ENCODE measurements around the gene PLEKHM2. TPM values are rescaled to one million over a fixed set of nuclear protein-coding genes. Genes with fewer than 3 reads are reported as not detected.

PLEKHM2 gene
- total RNA-seq, 2 experiments from 2014 or later: 48.2 to 50.1 TPM

GRCh38 chr1:15735304-15736037 is 51.4 kb downstream of the PLEKHM2 start:
- POLR2A ChIA-PET: no interaction called here
- DNase-seq (no peak), ATAC-seq (no peak)
- Mint-ChIP-seq H3K9me3 (ENCODE audit: low read depth) (no peaks in the 10 kb centered on the region), H3K36me3 (ENCODE audit: low read depth) (no peaks in the 10 kb centered on the region), H3K27ac (no peak overlapping the region), H3K4me3 (no peak overlapping the region), H3K4me1 (no peaks in the 10 kb centered on the region), H3K27me3 (no peaks in the 10 kb centered on the region)
- intact Hi-C loops (cut with DNase I, micrococcal nuclease): no loop called here
- CTCF ChIA-PET: interaction anchor here (0.5 kb wide), 1 partner anchor 526 kb away, joined by 3 read pairs; no protein-coding TSS in a partner anchor

GRCh38 chr1:15736038-15736891 is 52.1 kb downstream of the PLEKHM2 start, which contains the start of gene SLC25A34:
Gene SLC25A34, plus strand, starts transcription at chr1:15736258. Its CDS starts 228 bp downstream, at chr1:15736486.
- ATAC-seq (peak; percentile 12), DNase-seq (no peak)
- POLR2A ChIA-PET: no interaction called here
- no peaks in the 10 kb centered on the region for H3K27me3 Mint-ChIP-seq
- H3K4me1 Mint-ChIP-seq: peaks cover under 1% of the 10 kb centered on the region
- CTCF ChIA-PET: interaction anchor here (0.5 kb wide), 1 partner anchor 525 kb away, joined by 3 read pairs; no protein-coding TSS in a partner anchor
- no peaks in the 10 kb centered on the region for H3K36me3 Mint-ChIP-seq (ENCODE audit: low read depth)
- intact Hi-C loops (cut with DNase I, micrococcal nuclease): no loop called here
- H3K9me3 Mint-ChIP-seq (ENCODE audit: low read depth): no peaks in the 10 kb centered on the region
- H3K4me3 Mint-ChIP-seq: no peak within 1 kb of the TSS
- no peak within 1 kb of the TSS for H3K27ac Mint-ChIP-seq

- no peaks in the 10 kb centered on the region for H3K27me3 Mint-ChIP-seq
- intact Hi-C loops (cut with DNase I, micrococcal nuclease): no loop called here
- no peak for ATAC-seq
- no peaks in the 10 kb centered on the region for H3K9me3 Mint-ChIP-seq (ENCODE audit: low read depth)
- ChIA-PET POLR2A (interaction anchor here (0.5 kb wide), 1 partner anchor 168 kb away, joined by 5 read pairs; no protein-coding TSS in a partner anchor), CTCF (interaction anchor here (0.7 to 1.1 kb wide), 2 partner anchors 58 to 166 kb away, joined by 3 to 6 read pairs; no protein-coding TSS in a partner anchor)
- no peak for DNase-seq
- H3K36me3 Mint-ChIP-seq (ENCODE audit: low read depth): no peaks in the 10 kb centered on the region
- H3K4me1 Mint-ChIP-seq: peaks cover 5% of the 10 kb centered on the region
- H3K4me3 Mint-ChIP-seq: no peak overlapping the region
- H3K27ac Mint-ChIP-seq: no peak overlapping the region
Measured at GRCh38 chr1:15736892-15737261, 52.8 kb downstream of the PLEKHM2 start.

GRCh38 chr1:15737324-15738319 is 53.5 kb downstream of the PLEKHM2 start:
- Mint-ChIP-seq H3K4me1 (peaks cover 5% of the 10 kb centered on the region), H3K27ac (no peak overlapping the region), H3K36me3 (ENCODE audit: low read depth) (no peaks in the 10 kb centered on the region), H3K4me3 (no peak overlapping the region), H3K27me3 (no peaks in the 10 kb centered on the region), H3K9me3 (ENCODE audit: low read depth) (no peaks in the 10 kb centered on the region)
- DNase-seq (no peak), ATAC-seq (no peak)
- ChIA-PET CTCF (interaction anchor here (0.7 to 1.4 kb wide), 4 partner anchors 59 to 167 kb away, joined by 3 to 6 read pairs (median 4); no protein-coding TSS in a partner anchor), POLR2A (interaction anchor here (0.5 to 0.9 kb wide), 3 partner anchors 16 to 182 kb away, joined by 3 to 6 read pairs (median 5); no protein-coding TSS in a partner anchor)
- intact Hi-C loops (cut with DNase I, micrococcal nuclease): no loop called here

GRCh38 chr1:15738416-15739113 is 54.4 kb downstream of the PLEKHM2 start:
- CTCF ChIA-PET: interaction anchor here (0.9 to 1.4 kb wide), 2 partner anchors 144 to 161 kb away, joined by 4 to 5 read pairs; no protein-coding TSS in a partner anchor
- ATAC-seq: no peak
- DNase-seq: no peak

GRCh38 chr1:15739259-15739658 is 55.1 kb downstream of the PLEKHM2 start:
- Mint-ChIP-seq H3K36me3 (ENCODE audit: low read depth) (no peaks in the 10 kb centered on the region), H3K27me3 (no peaks in the 10 kb centered on the region), H3K4me1 (peaks cover 5% of the 10 kb centered on the region), H3K27ac (no peak overlapping the region), H3K4me3 (no peak overlapping the region), H3K9me3 (ENCODE audit: low read depth) (no peaks in the 10 kb centered on the region)
- DNase-seq (no peak), ATAC-seq (no peak)
- ChIA-PET POLR2A (no interaction called here), CTCF (no interaction called here)
- intact Hi-C loops (cut with DNase I, micrococcal nuclease): no loop called here

More at GRCh38 chr1:15738416-15739113, 54.4 kb downstream of the PLEKHM2 start:
- Mint-ChIP-seq H3K4me1 (peaks cover 5% of the 10 kb centered on the region), H3K27me3 (no peaks in the 10 kb centered on the region), H3K27ac (no peak overlapping the region), H3K9me3 (ENCODE audit: low read depth) (no peaks in the 10 kb centered on the region), H3K36me3 (ENCODE audit: low read depth) (no peaks in the 10 kb centered on the region), H3K4me3 (no peak overlapping the region)
- POLR2A ChIA-PET: interaction anchor here (0.5 to 0.9 kb wide), 2 partner anchors 17 to 210 kb away, joined by 3 to 7 read pairs; no protein-coding TSS in a partner anchor
- intact Hi-C loops (cut with DNase I, micrococcal nuclease): no loop called here

GRCh38 chr1:15739745-15740144 is 55.6 kb downstream of the PLEKHM2 start:
- ChIA-PET CTCF (no interaction called here), POLR2A (no interaction called here)
- H3K27ac Mint-ChIP-seq: no peak overlapping the region
- H3K9me3 Mint-ChIP-seq (ENCODE audit: low read depth): no peaks in the 10 kb centered on the region
- peaks cover 5% of the 10 kb centered on the region for H3K4me1 Mint-ChIP-seq
- no peak overlapping the region for H3K4me3 Mint-ChIP-seq
- ATAC-seq (no peak), DNase-seq (peak; percentile 22)
- no peaks in the 10 kb centered on the region for H3K27me3 Mint-ChIP-seq
- intact Hi-C loops (cut with DNase I, micrococcal nuclease): loop anchor here in 1 of 2 experiments (2.0 to 5.0 kb wide), 2 partner anchors 92 to 417 kb away; no protein-coding TSS in a partner anchor
- no peaks in the 10 kb centered on the region for H3K36me3 Mint-ChIP-seq (ENCODE audit: low read depth)

- intact Hi-C loops (cut with DNase I, micrococcal nuclease): loop anchor here (1.0 to 5.0 kb wide), 3 partner anchors 94 to 418 kb away; no protein-coding TSS in a partner anchor
- no peaks in the 10 kb centered on the region for H3K27me3 Mint-ChIP-seq
- H3K9me3 Mint-ChIP-seq (ENCODE audit: low read depth): no peaks in the 10 kb centered on the region
- DNase-seq (peak; percentile 88), ATAC-seq (peak; percentile 96)
- no peaks in the 10 kb centered on the region for H3K36me3 Mint-ChIP-seq (ENCODE audit: low read depth)
- ChIA-PET CTCF (interaction anchor here (0.6 to 1.6 kb wide), 11 partner anchors 20 to 417 kb away, joined by 3 to 6 read pairs (median 4); no protein-coding TSS in a partner anchor), POLR2A (interaction anchor here (0.5 to 0.6 kb wide), 2 partner anchors 21 to 178 kb away, joined by 3 to 5 read pairs; no protein-coding TSS in a partner anchor)
- peaks cover 5% of the 10 kb centered on the region for H3K4me1 Mint-ChIP-seq
- H3K4me3 Mint-ChIP-seq: no peak overlapping the region
- no peak overlapping the region for H3K27ac Mint-ChIP-seq
Measured at GRCh38 chr1:15740924-15741850, 57.1 kb downstream of the PLEKHM2 start.

GRCh38 chr1:15742339-15742801 is 58.2 kb downstream of the PLEKHM2 start, which contains the start of gene TMEM82:
Gene TMEM82, plus strand, starts transcription at chr1:15742499. Its CDS starts 61 bp downstream, at chr1:15742560.
- POLR2A ChIA-PET: no interaction called here
- CTCF ChIA-PET: no interaction called here
- H3K27ac Mint-ChIP-seq: no peak within 1 kb of the TSS

More at GRCh38 chr1:15742339-15742801, 58.2 kb downstream of the PLEKHM2 start, which contains the start of gene TMEM82:
- Mint-ChIP-seq H3K27me3 (no peaks in the 10 kb centered on the region), H3K9me3 (ENCODE audit: low read depth) (no peaks in the 10 kb centered on the region), H3K4me3 (no peak within 1 kb of the TSS), H3K36me3 (ENCODE audit: low read depth) (no peaks in the 10 kb centered on the region), H3K4me1 (peaks cover 5% of the 10 kb centered on the region)
- intact Hi-C loops (cut with DNase I, micrococcal nuclease): loop anchor here in 1 of 2 experiments (5.0 kb wide), 1 partner anchor 95 kb away; no protein-coding TSS in a partner anchor
- ATAC-seq (no peak), DNase-seq (no peak)

Data from activated CD4-positive, alpha-beta T cell treated with anti-CD3 and anti-CD28 coated beads for 36 hours (primary cell).